Measurements from ENCODE around the gene EBPL. TPM values are rescaled to one million over a fixed set of nuclear protein-coding genes. Genes with fewer than 3 reads are reported as not detected.
A peak's percentile ranks its signal among the peaks of the same experiment; 100 is the strongest.
"Not testable (repeated sequence)": the region's sequence is repeated elsewhere in the genome, so short reads cannot be mapped to it uniquely, and the experiment has no call there.

The EBPL gene
- polyA plus RNA-seq, 4 donors: 5.6 to 59.5 (median 26.3) TPM

- Histone ChIP-seq H3K27me3 (ENCODE audit: control insufficient read depth in 3 of 3, insufficient read depth in 3 of 3, low read length in 3 of 3) (no peaks in the 10 kb centered on the region), H3K36me3 (ENCODE audit: control insufficient read depth in 3 of 3, insufficient read depth in 2 of 3, low read depth in 1 of 3, low read length in 3 of 3) (peaks cover 0 to 14% (median 0%) of the 10 kb centered on the region in 3 donors), H3K4me3 (ENCODE audit: low read depth in 1 of 3, low read length in 3 of 3) (no peak overlapping the region), H3K9me3 (ENCODE audit: control insufficient read depth in 2 of 2, insufficient read depth in 1 of 2, low read depth in 1 of 2, low read length in 1 of 2) (peaks cover 0 to 1% of the 10 kb centered on the region in 2 donors), H3K27ac (ENCODE audit: low read depth in 1 of 3, low read length in 2 of 3) (peak overlapping the region in 1 of 3 donors; percentile 0), H3K4me1 (ENCODE audit: control insufficient read depth in 3 of 3, insufficient read depth in 2 of 3, low read depth in 1 of 3, low read length in 2 of 3) (no peaks in the 10 kb centered on the region)
- peak; percentile 49 to 67 for DNase-seq
- 41 to 64% (median 51%) methylated on average over 2 of the region's 2 CpGs for WGBS, 3 donors
- no peak for FAIRE-seq
These were observed 20.1 kb upstream of the EBPL start for GRCh38 chr13:49711218-49711863.

DNA sequence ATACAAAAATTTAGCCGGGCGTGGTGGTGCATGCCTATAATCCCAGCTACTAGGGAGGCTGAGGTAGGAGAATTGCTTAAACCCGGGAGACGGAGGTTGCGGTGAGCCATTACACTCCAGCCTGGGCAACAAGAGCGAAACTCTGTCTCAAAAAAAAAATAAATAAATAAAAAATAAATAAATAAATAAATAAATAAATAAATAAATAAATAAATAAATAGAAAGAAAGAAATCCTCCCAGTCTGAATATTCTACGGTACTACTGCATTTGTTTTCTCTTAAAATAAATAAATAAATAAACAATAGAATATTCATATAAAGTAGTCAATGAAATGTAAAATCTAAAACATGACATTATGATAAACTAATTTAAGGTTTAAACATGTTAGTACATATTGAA is 13.0 kb upstream of the EBPL start:
- not testable (repeated sequence) for H3K27me3 ChIP-seq (ENCODE audit: control insufficient read depth in 3 of 3, insufficient read depth in 3 of 3, low read length in 3 of 3); DNase-seq; H3K9me3 ChIP-seq (ENCODE audit: control insufficient read depth in 2 of 2, insufficient read depth in 1 of 2, low read depth in 1 of 2, low read length in 1 of 2); H3K4me1 ChIP-seq (ENCODE audit: control insufficient read depth in 3 of 3, insufficient read depth in 2 of 3, low read depth in 1 of 3, low read length in 2 of 3); H3K4me3 ChIP-seq (ENCODE audit: low read depth in 1 of 3, low read length in 3 of 3); H3K27ac ChIP-seq (ENCODE audit: low read depth in 1 of 3, low read length in 2 of 3)
- peaks cover 3 to 16% (median 3%) of the 10 kb centered on the region in 3 donors for H3K36me3 ChIP-seq (ENCODE audit: control insufficient read depth in 3 of 3, insufficient read depth in 2 of 3, low read depth in 1 of 3, low read length in 3 of 3)
- WGBS, 3 donors: 97 to 99% (median 97%) methylated on average over 7 of the region's 7 CpGs
- FAIRE-seq: peak; percentile 97

GRCh38 chr13:49701491-49701890 is 10.2 kb upstream of the EBPL start:
- DNase-seq: no peak
- no peaks in the 10 kb centered on the region for H3K9me3 ChIP-seq (ENCODE audit: control insufficient read depth in 2 of 2, insufficient read depth in 1 of 2, low read depth in 1 of 2, low read length in 1 of 2)
- H3K27ac ChIP-seq (ENCODE audit: low read depth in 1 of 3, low read length in 2 of 3): no peak overlapping the region
- H3K36me3 ChIP-seq (ENCODE audit: control insufficient read depth in 3 of 3, insufficient read depth in 2 of 3, low read depth in 1 of 3, low read length in 3 of 3): peaks cover 3 to 17% (median 3%) of the 10 kb centered on the region in 3 donors
- H3K27me3 ChIP-seq (ENCODE audit: control insufficient read depth in 3 of 3, insufficient read depth in 3 of 3, low read length in 3 of 3): no peaks in the 10 kb centered on the region
- H3K4me3 ChIP-seq (ENCODE audit: low read depth in 1 of 3, low read length in 3 of 3): no peak overlapping the region
- H3K4me1 ChIP-seq (ENCODE audit: control insufficient read depth in 3 of 3, insufficient read depth in 2 of 3, low read depth in 1 of 3, low read length in 2 of 3): no peaks in the 10 kb centered on the region
- no peak for FAIRE-seq

- DNase-seq: no peak
- Histone ChIP-seq H3K27me3 (ENCODE audit: control insufficient read depth in 3 of 3, insufficient read depth in 3 of 3, low read length in 3 of 3) (no peaks in the 10 kb centered on the region), H3K9me3 (ENCODE audit: control insufficient read depth in 2 of 2, insufficient read depth in 1 of 2, low read depth in 1 of 2, low read length in 1 of 2) (no peaks in the 10 kb centered on the region), H3K4me1 (ENCODE audit: control insufficient read depth in 3 of 3, insufficient read depth in 2 of 3, low read depth in 1 of 3, low read length in 2 of 3) (no peaks in the 10 kb centered on the region), H3K4me3 (ENCODE audit: low read depth in 1 of 3, low read length in 3 of 3) (no peak overlapping the region), H3K27ac (ENCODE audit: low read depth in 1 of 3, low read length in 2 of 3) (no peak overlapping the region), H3K36me3 (ENCODE audit: control insufficient read depth in 3 of 3, insufficient read depth in 2 of 3, low read depth in 1 of 3, low read length in 3 of 3) (peaks cover 3 to 5% (median 3%) of the 10 kb centered on the region in 3 donors)
- FAIRE-seq: no peak
- WGBS, 3 donors: 97 to 98% (median 98%) methylated on average over 3 of the region's 3 CpGs
These were observed 6.2 kb upstream of the EBPL start for GRCh38 chr13:49697468-49697867.

DNA sequence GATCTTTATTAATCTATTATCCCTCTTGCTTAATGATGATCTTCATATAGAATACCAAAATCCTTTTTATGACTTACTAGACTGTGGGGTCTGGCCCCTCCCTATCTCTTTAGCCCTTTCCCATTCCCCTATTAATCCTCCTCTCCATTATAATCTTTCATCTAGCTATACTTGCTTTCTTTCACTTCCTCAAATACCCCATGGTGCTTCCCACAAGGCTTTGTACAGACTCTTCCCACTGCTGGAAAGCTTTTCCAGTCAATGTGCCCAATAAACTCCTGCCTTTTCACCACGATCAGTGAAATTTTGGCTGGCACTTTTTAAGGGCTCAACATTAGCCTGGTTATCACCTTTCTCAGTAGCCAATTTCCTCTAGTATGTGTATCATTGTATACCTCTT is 3.2 kb upstream of the EBPL start:
- Histone ChIP-seq H3K9me3 (ENCODE audit: control insufficient read depth in 2 of 2, insufficient read depth in 1 of 2, low read depth in 1 of 2, low read length in 1 of 2) (no peaks in the 10 kb centered on the region), H3K27me3 (ENCODE audit: control insufficient read depth in 3 of 3, insufficient read depth in 3 of 3, low read length in 3 of 3) (no peaks in the 10 kb centered on the region), H3K4me3 (ENCODE audit: low read depth in 1 of 3, low read length in 3 of 3) (no peak overlapping the region), H3K27ac (ENCODE audit: low read depth in 1 of 3, low read length in 2 of 3) (no peak overlapping the region), H3K4me1 (ENCODE audit: control insufficient read depth in 3 of 3, insufficient read depth in 2 of 3, low read depth in 1 of 3, low read length in 2 of 3) (peaks cover 0 to 6% (median 0%) of the 10 kb centered on the region in 3 donors), H3K36me3 (ENCODE audit: control insufficient read depth in 3 of 3, insufficient read depth in 2 of 3, low read depth in 1 of 3, low read length in 3 of 3) (peaks cover 0 to 5% (median 0%) of the 10 kb centered on the region in 3 donors)
- WGBS, 3 donors: 78 to 89% (median 87%) methylated on average over 1 of the region's 1 CpG
- DNase-seq (no peak), FAIRE-seq (no peak)

DNA sequence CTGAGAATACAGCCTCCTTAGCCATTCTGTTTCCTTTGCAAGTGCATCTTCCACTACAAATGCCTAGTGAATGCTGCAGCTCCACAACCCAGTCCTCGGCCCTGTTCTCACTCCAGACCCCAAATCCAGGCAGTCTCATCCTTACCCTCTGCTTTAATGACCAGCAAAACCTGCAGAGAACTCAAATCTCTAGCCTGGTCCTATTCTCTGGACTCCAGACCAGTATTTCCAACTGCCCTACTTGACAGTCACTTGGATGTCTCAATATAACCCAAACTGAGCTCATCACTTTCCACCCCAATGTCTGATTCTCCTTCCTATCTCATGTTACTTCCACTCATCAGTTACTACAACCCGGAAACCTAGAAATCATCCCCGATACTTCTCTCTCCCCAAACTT is 2.6 kb upstream of the EBPL start:
- FAIRE-seq: no peak
- peaks cover 0 to 6% (median 0%) of the 10 kb centered on the region in 3 donors for H3K4me1 ChIP-seq (ENCODE audit: control insufficient read depth in 3 of 3, insufficient read depth in 2 of 3, low read depth in 1 of 3, low read length in 2 of 3)
- H3K4me3 ChIP-seq (ENCODE audit: low read depth in 1 of 3, low read length in 3 of 3): no peak overlapping the region
- no peak for DNase-seq
- H3K27me3 ChIP-seq (ENCODE audit: control insufficient read depth in 3 of 3, insufficient read depth in 3 of 3, low read length in 3 of 3): no peaks in the 10 kb centered on the region
- peaks cover 0 to 5% (median 0%) of the 10 kb centered on the region in 3 donors for H3K36me3 ChIP-seq (ENCODE audit: control insufficient read depth in 3 of 3, insufficient read depth in 2 of 3, low read depth in 1 of 3, low read length in 3 of 3)
- H3K9me3 ChIP-seq (ENCODE audit: control insufficient read depth in 2 of 2, insufficient read depth in 1 of 2, low read depth in 1 of 2, low read length in 1 of 2): no peaks in the 10 kb centered on the region
- no peak overlapping the region for H3K27ac ChIP-seq (ENCODE audit: low read depth in 1 of 3, low read length in 2 of 3)
- 85 to 90% (median 86%) methylated on average over 3 of the region's 3 CpGs for WGBS, 3 donors

- Histone ChIP-seq H3K27me3 (ENCODE audit: control insufficient read depth in 3 of 3, insufficient read depth in 3 of 3, low read length in 3 of 3) (no peaks in the 10 kb centered on the region), H3K36me3 (ENCODE audit: control insufficient read depth in 3 of 3, insufficient read depth in 2 of 3, low read depth in 1 of 3, low read length in 3 of 3) (peaks cover 0 to 3% (median 0%) of the 10 kb centered on the region in 3 donors), H3K4me1 (ENCODE audit: control insufficient read depth in 3 of 3, insufficient read depth in 2 of 3, low read depth in 1 of 3, low read length in 2 of 3) (peaks cover 0 to 6% (median 0%) of the 10 kb centered on the region in 3 donors), H3K9me3 (ENCODE audit: control insufficient read depth in 2 of 2, insufficient read depth in 1 of 2, low read depth in 1 of 2, low read length in 1 of 2) (no peaks in the 10 kb centered on the region), H3K27ac (ENCODE audit: low read depth in 1 of 3, low read length in 2 of 3) (no peak overlapping the region), H3K4me3 (ENCODE audit: low read depth in 1 of 3, low read length in 3 of 3) (no peak overlapping the region)
- 74 to 80% (median 80%) methylated on average over 4 of the region's 4 CpGs for WGBS, 3 donors
- DNase-seq: peak in 1 of 2 donors; percentile 17
- no peak for FAIRE-seq
These were observed 2.0 kb upstream of the EBPL start for GRCh38 chr13:49693191-49693733.

- Histone ChIP-seq H3K4me3 (ENCODE audit: low read depth in 1 of 3, low read length in 3 of 3) (peak overlapping the region; percentile 75 to 86 (median 85)), H3K4me1 (ENCODE audit: control insufficient read depth in 3 of 3, insufficient read depth in 2 of 3, low read depth in 1 of 3, low read length in 2 of 3) (peaks cover 0 to 6% (median 0%) of the 10 kb centered on the region in 3 donors), H3K9me3 (ENCODE audit: control insufficient read depth in 2 of 2, insufficient read depth in 1 of 2, low read depth in 1 of 2, low read length in 1 of 2) (no peaks in the 10 kb centered on the region), H3K27ac (ENCODE audit: low read depth in 1 of 3, low read length in 2 of 3) (peak overlapping the region in 2 of 3 donors; percentile 46 to 98), H3K27me3 (ENCODE audit: control insufficient read depth in 3 of 3, insufficient read depth in 3 of 3, low read length in 3 of 3) (no peaks in the 10 kb centered on the region), H3K36me3 (ENCODE audit: control insufficient read depth in 3 of 3, insufficient read depth in 2 of 3, low read depth in 1 of 3, low read length in 3 of 3) (peaks cover 0 to 13% (median 3%) of the 10 kb centered on the region in 3 donors)
- peak; percentile 23 to 50 for DNase-seq
- WGBS, 3 donors: 7 to 8% (median 7%) methylated on average over 17 of the region's 17 CpGs
- FAIRE-seq: no peak
These were observed 922 bp downstream of the EBPL start for GRCh38 chr13:49690133-49690994.

All from small intestine (tissue), 7 donors.